Smooth muscle cell of trachea (primary cell): ENCODE data around the gene AMPH. TPM values are rescaled to one million over a fixed set of nuclear protein-coding genes. Genes with fewer than 3 reads are reported as not detected.

Experiments used
- total RNA-seq: library from RNA; depleted of rRNA; stranded (reverse); fragments of >200 nt; gene quantifications from 2 replicates; pipeline ENCODE4 v1.2.1, GENCODE V29; 2014

The AMPH gene
- total RNA-seq, result 4.7 and 7.8 TPM in 2 replicates

DNA sequence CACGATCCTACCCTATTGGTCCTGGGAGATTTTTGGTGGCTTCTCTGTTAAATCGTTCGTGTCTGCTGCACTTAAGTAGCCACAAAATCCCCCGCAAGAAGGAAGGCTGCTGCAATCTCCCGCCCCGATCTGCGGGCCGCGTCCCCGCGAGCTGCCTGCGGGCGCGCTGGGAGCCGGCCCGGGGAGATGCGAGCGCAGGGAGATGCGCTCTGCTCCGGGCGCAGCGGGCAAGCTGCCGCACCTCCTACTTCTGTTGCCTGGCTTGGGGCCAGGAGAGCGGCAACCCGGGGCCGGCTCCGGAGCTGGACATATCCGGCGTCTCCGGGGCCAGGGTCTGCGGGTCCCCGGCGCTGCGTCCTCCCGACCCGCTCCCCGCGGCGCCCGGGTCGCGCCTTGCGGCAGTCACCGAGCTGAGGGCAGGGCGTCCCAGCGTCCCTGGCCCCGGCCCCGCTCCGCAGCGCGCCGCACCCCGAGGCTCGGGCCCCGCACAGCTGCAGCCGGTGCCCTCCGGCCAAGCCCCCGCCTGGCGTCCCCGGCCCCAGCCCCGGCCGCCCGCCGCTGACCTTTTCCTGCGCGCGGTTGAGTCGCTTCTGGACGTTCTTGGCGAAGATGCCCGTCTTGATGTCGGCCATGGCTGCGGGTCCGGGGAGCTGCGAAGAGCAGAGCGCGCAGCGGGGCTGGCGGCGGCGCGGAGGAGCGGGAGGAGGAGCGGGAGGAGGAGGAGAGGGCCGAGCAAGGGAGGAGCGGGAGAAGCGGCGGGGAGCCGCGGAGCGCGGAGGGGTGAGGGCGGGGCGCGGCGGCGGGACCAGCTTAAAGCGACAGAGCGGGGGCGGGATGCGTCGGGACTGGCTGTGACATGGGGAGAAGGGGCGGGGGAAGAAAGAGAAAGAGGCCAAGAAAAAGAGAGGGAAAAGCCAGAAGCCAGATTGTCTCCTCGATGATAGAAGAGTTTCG, at the start of gene AMPH:
Gene AMPH, minus strand, starts transcription at position 654 of the 954 bp plus-strand sequence. Its CDS starts 22 bp downstream, at position 632.

